ENCODE results near the gene C1orf198.

Gene C1orf198

GRCh38 chr1:230820568-230820967, 47.8 kb downstream of the C1orf198 start:
- Mint-ChIP-seq H3K27me3 (peaks cover 14% of the 10 kb centered on the region), H3K27ac (no peak overlapping the region), H3K9me3 (no peaks in the 10 kb centered on the region), H3K4me3 (no peak overlapping the region), H3K4me1 (no peaks in the 10 kb centered on the region)
- ATAC-seq (no peak), DNase-seq (no peak)

DNA sequence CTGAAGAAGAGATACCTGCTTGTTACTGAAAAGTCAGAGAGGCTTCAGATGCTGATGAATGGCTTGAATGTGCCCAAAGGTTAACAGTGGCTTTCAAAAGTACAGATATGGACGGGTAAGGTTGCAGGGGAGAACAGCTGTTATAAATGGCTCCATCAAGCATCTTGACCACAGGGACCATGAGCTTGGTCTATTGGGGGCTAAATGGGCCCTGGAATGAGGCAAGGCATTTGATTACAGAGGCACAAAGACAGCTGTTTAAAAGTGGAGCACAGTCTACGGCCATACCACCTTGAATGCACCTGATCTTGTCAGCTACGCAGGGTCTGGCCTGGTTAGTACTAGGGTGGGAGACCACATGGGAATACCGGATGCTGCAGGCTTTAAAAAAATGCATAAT, 48.3 kb downstream of the C1orf198 start:
- no peak overlapping the region for H3K27ac Mint-ChIP-seq
- H3K4me1 Mint-ChIP-seq, result no peaks in the 10 kb centered on the region
- H3K27me3 Mint-ChIP-seq, result peaks cover 18% of the 10 kb centered on the region
- DNase-seq (no peak), ATAC-seq (no peak)
- H3K4me3 Mint-ChIP-seq, result no peak overlapping the region
- no peaks in the 10 kb centered on the region for H3K9me3 Mint-ChIP-seq

DNA sequence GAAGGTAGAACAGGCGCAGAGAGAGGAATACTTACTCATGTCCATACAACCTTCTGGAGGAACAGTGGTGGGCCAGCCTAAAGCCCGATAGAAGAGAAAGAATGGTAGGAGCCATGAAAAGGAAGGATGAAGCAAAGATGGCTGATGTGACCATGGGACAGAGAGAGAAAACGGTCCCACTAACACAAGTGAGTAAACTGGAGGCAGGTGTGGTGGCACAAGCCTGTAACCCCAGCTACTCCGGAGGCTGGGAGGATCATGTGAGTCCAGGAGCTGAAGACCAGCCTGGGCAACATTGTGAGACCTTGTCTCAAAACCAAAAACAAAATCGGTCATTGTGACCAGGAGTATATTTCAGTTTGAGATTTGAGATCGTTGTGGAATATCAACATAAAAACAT, 49.4 kb downstream of the C1orf198 start:
- H3K9me3 Mint-ChIP-seq, result peaks cover 3 to 4% of the 10 kb centered on the region in 2 donors
- no peak overlapping the region for H3K4me3 Mint-ChIP-seq
- no peaks in the 10 kb centered on the region for H3K4me1 Mint-ChIP-seq
- DNase-seq (no peak), ATAC-seq (no peak)
- H3K27ac Mint-ChIP-seq, result no peak overlapping the region
- H3K27me3 Mint-ChIP-seq, result peaks cover 19% of the 10 kb centered on the region

GRCh38 chr1:230818367-230818766, 50.0 kb downstream of the C1orf198 start:
- no peak overlapping the region for H3K4me3 Mint-ChIP-seq
- no peaks in the 10 kb centered on the region for H3K4me1 Mint-ChIP-seq
- peaks cover 7 to 9% of the 10 kb centered on the region in 2 donors for H3K9me3 Mint-ChIP-seq
- peaks cover 22% of the 10 kb centered on the region for H3K27me3 Mint-ChIP-seq
- H3K27ac Mint-ChIP-seq, result no peak overlapping the region
- no peak for DNase-seq
- no peak for ATAC-seq

DNA sequence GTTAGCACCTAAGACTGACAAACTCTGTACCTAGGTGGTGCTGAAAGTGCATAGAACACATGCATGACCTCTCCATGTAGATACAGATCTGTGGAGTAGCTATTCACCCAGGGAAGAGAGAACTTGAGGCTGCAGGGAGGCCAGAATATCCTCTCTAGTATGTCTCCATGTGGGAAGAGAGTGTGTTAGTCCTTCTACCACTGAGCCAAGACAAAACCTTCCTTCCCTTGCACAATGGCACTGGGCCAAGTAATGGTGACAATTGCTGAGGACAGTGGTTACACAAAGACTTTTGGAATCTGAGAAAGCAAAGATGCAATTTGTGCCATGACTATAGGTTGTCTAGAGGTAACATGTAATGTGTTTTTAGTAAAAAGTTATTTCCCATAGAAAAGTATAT, 52.3 kb downstream of the C1orf198 start:
- Mint-ChIP-seq H3K4me1 (no peaks in the 10 kb centered on the region), H3K27me3 (peaks cover 30% of the 10 kb centered on the region), H3K4me3 (no peak overlapping the region)

DNA sequence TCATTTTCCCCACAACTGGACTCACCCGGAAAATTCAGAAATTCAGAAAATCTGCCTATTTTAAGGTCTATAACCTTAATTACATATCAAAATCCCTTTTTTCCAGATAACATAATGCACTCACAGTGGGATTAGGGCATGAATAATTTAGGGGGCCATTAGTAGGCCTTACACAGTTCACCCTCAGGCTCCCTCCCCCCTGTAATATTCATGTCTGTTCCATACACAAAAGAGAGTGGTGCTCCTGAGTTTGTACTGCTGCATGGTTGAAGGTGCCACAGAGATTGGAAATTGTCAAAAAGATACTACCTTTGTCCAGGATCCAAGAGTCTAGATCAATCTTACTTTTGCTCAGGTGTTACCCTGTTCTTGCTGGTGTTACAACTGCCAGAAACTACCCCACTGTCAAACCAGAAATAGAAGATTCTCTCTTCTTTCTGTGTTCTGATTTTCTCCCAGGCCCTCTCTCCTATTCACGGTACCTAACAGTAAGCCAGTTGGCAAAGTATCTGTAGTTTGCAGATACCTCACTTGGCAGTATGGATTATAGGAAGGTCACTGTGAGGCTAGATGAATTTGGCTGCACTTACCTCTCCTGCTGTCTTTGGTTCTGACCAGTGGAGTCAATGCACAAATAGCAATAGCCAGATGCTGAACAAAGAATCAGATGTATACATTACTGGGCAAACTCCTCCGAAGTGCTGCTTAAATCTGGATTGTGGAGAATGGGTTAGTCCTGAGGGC, 53.2 kb downstream of the C1orf198 start:
- Mint-ChIP-seq H3K4me1 (no peaks in the 10 kb centered on the region), H3K27ac (no peak overlapping the region), H3K4me3 (no peak overlapping the region), H3K9me3 (peaks cover 19 to 21% of the 10 kb centered on the region in 2 donors), H3K27me3 (peaks cover 30% of the 10 kb centered on the region)
- DNase-seq, result no peak
- ATAC-seq, result no peak

More for the DNA sequence above, 52.3 kb downstream of the C1orf198 start:
- H3K9me3 Mint-ChIP-seq, result peaks cover 19 to 21% of the 10 kb centered on the region in 2 donors
- no peak overlapping the region for H3K27ac Mint-ChIP-seq
- no peak for ATAC-seq
- DNase-seq, result no peak

- Mint-ChIP-seq H3K27ac (no peak overlapping the region), H3K4me3 (no peak overlapping the region), H3K4me1 (no peaks in the 10 kb centered on the region), H3K27me3 (peaks cover 30% of the 10 kb centered on the region), H3K9me3 (peaks cover 19 to 21% of the 10 kb centered on the region in 2 donors)
- DNase-seq (no peak), ATAC-seq (no peak)
Measured at GRCh38 chr1:230812568-230812967, 55.8 kb downstream of the C1orf198 start.

DNA sequence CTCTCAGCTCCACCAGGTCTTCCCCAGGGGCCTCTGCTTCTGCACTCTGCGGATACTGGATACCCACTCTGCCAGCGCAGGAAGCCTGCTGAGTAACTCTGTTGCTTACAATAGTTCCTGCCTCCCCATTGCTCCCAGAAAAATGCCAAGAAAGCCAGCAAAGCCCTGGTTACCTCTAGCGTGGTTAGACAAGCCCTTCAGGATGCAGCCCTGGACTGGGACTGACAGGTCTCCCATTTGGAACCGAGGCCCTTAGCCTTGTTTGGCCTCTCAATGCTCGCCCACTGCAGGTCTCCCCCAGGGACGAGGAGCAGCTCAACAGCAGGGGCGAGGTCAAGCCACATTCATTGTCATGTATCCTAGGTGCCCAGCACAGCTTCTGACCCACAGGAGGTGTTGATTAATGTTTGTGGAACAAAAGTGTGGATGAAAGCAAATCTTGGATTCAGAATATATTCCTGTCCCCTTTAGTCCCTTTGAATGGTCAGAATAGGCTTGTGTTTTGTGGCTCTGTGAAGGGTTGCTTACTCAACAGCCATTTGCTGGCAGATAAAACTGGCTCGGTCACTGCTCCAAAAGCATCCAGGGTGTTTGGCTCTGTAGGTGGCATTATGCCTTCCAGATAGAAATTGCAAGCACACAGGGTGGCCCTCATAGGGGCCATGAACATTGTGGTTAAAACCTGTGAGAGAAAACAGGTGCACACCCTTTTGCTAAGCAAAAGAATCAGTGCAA, 58.9 kb downstream of the C1orf198 start:
- Mint-ChIP-seq H3K27me3 (peaks cover 11% of the 10 kb centered on the region), H3K4me1 (no peaks in the 10 kb centered on the region), H3K27ac (no peak overlapping the region), H3K9me3 (peaks cover 24 to 31% of the 10 kb centered on the region in 2 donors), H3K4me3 (no peak overlapping the region)
- no peak for ATAC-seq
- no peak for DNase-seq

DNA sequence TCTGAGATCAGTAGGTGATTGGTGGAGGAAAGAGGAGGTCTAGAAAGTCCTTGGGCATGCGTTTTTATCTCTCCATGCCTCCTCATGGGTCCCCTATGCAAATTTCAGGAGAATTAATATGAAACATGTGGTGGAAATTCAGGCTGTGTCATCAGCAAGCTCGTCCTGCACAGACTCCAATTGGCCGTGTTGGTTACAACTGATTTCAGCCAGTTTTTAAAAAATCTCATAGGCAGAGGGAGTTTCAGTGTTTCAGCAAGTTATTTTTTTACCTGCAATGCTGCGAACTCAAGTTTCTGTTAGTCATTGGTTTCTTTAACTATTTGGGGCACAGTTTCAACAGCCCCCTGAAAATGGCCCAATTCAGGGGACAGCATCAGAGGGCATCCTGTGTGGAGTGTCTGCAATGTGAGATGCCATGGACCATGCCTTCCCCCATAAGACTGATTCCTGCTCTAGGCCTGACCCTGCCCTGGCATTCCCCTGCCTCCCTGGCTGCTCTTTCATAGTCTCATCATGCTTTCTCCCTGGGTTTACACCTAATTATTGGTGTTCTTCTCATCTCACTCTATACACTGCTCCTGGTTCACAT, 59.9 kb downstream of the C1orf198 start:
- Mint-ChIP-seq H3K27me3 (peaks cover 8% of the 10 kb centered on the region), H3K4me3 (no peak overlapping the region), H3K4me1 (no peaks in the 10 kb centered on the region), H3K27ac (no peak overlapping the region), H3K9me3 (peaks cover 17 to 22% of the 10 kb centered on the region in 2 donors)
- DNase-seq (no peak), ATAC-seq (no peak)

DNA sequence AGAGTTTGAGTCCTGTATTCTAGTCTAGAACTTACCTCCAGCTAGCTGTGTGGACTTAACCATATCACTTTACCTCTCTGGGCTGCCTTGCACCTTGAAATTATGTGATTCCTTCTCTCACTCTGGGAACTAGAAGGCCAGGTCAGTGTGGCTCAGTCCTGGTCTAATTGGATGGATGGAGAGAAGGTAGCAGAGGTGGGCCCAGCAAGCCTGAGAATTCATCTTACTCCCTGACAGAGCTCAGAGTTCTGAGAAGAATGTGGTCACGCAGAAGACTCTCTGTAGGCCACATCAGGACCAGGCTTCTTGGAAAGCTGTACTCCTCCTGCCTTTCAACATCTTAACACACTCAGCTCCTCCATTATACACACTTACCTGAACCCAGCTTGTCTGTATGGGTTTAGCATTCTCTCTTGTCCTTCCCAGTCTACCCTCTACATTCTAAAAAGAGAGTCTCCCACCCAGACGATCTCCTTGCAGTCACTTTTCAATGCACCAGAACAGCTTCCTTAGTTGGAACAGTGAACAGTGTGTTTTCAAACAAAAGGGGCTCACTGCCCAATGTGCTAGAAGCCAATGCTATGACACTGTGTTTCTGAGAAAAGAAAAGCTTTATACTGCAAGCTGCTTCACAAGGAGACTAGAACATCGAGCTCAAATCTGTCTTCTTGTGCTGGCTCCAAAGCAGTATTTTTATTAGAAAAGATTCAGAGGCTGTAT, 60.6 kb downstream of the C1orf198 start:
- H3K27ac Mint-ChIP-seq, result peak overlapping the region in 1 of 2 donors; percentile 12
- H3K27me3 Mint-ChIP-seq, result peaks cover 1% of the 10 kb centered on the region
- H3K4me1 Mint-ChIP-seq, result no peaks in the 10 kb centered on the region
- ATAC-seq (no peak), DNase-seq (no peak)
- peaks cover 10 to 16% of the 10 kb centered on the region in 2 donors for H3K9me3 Mint-ChIP-seq
- H3K4me3 Mint-ChIP-seq, result no peak overlapping the region

DNA sequence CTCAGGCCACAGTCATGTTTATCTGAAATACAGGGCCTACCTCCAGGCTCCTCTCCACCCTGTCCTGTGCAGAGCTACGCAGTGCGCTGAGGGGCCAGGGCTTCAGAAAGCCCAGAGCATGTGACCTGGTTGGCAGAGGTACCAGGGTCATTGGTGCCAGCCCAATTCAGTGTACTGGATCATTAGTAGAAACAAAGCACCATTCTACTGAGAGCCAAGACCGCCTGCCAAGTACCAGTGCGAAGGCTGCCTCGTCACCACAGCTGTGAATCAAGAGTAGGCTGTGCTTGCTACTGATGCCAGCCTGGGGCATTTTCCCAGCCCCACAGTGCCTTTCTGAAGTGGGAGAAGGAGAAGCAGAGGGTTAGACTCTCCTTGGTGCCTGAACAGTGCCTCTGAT, 61.3 kb downstream of the C1orf198 start:
- peaks cover 5 to 10% of the 10 kb centered on the region in 2 donors for H3K9me3 Mint-ChIP-seq
- no peaks in the 10 kb centered on the region for H3K4me1 Mint-ChIP-seq
- peaks cover 1% of the 10 kb centered on the region for H3K27me3 Mint-ChIP-seq
- H3K4me3 Mint-ChIP-seq, result no peak overlapping the region
- DNase-seq (no peak), ATAC-seq (no peak)
- no peak overlapping the region for H3K27ac Mint-ChIP-seq

DNA sequence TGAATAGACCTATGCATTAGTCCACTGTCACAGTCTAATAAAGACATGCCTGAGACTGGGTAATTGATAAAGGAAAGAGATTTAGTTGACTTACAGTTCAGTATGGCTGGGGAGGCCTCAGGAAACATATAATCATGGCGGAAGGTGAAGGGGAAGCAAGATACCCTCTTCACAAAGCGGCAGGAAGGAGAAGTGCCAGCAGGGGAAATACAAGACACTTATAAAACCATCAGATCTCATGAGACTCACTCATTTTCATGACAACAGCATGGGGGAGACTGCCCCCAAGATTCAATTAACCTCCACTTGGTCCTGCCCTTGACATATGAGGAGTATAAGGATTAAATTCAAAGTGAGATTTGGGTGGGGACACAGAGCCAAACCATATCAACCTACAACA, 61.8 kb downstream of the C1orf198 start:
- H3K4me3 Mint-ChIP-seq, result no peak overlapping the region

GRCh38 chr1:230804396-230804795, 63.9 kb downstream of the C1orf198 start:
- Mint-ChIP-seq H3K27ac (no peak overlapping the region), H3K27me3 (peaks cover 8% of the 10 kb centered on the region), H3K4me3 (no peak overlapping the region), H3K9me3 (peaks cover 5 to 10% of the 10 kb centered on the region in 2 donors), H3K4me1 (no peaks in the 10 kb centered on the region)
- DNase-seq (no peak), ATAC-seq (no peak)

More for the DNA sequence above, 61.8 kb downstream of the C1orf198 start:
- ATAC-seq (no peak), DNase-seq (no peak)
- H3K27ac Mint-ChIP-seq, result no peak overlapping the region
- peaks cover 5 to 10% of the 10 kb centered on the region in 2 donors for H3K9me3 Mint-ChIP-seq
- H3K4me1 Mint-ChIP-seq, result no peaks in the 10 kb centered on the region
- H3K27me3 Mint-ChIP-seq, result peaks cover 6% of the 10 kb centered on the region

GRCh38 chr1:230800891-230801840, 67.2 kb downstream of the C1orf198 start:
- no peaks in the 10 kb centered on the region for H3K4me1 Mint-ChIP-seq
- no peak for ATAC-seq
- no peak overlapping the region for H3K4me3 Mint-ChIP-seq
- DNase-seq, result no peak
- H3K27me3 Mint-ChIP-seq, result peaks cover 16% of the 10 kb centered on the region
- peaks cover 0 to under 1% of the 10 kb centered on the region in 2 donors for H3K9me3 Mint-ChIP-seq
- H3K27ac Mint-ChIP-seq, result no peak overlapping the region
